ENCODE measurements around the gene ANKRD55. TPM values are rescaled to one million over a fixed set of nuclear protein-coding genes. Genes with fewer than 3 reads are reported as not detected.

Gene ANKRD55
- total and polyA plus RNA-seq, 2 of the 8 experiments (the other 6 are each of a cell fraction or from before 2014, with no cell fraction given): not detected

DNA sequence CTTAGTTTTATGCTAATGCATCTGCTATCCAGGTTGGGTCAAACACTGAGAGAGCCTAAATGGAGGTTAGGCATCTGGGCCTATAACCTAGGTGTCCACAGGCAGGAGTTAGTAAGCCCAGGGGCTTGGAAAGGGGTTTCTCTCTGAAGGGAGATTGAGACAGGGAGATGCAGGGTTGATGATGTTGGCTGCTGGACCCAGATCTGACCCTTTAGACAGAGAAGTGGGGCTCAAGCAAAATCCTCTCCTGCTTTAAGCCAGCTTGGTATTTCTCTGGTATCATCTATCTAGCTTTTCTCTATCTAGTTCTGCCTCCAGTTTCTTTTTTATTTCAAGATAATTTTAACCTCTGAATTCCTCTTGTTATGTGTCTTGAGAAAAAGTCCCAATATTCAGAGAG is 18.3 kb upstream of the ANKRD55 start:
- Histone ChIP-seq H2AK5ac (ENCODE audit: low read depth, low read length) (no peak overlapping the region), H4K5ac (ENCODE audit: insufficient read length, low read depth, low read length) (no peak overlapping the region), H3K27me3 (replicated peaks in 1 of 4; ENCODE audit: control insufficient read depth in 3 of 4, extremely low read depth in 1 of 4, insufficient read depth in 3 of 4, low read length in 3 of 4) (no peaks in the 10 kb centered on the region), H4K8ac (ENCODE audit: extremely low read depth, insufficient read depth, low read length) (no peak overlapping the region), H3K9ac (replicated peaks in 1 of 4; ENCODE audit: extremely low read depth in 1 of 4, low read depth in 3 of 4, low read length in 3 of 4) (no peak overlapping the region), H3K79me2 (ENCODE audit: control insufficient read depth in 1 of 2, insufficient read depth in 2 of 2, low read length in 2 of 2) (no peaks in the 10 kb centered on the region), H3K9me3 (ENCODE audit: insufficient read depth in 2 of 2, low read depth in 1 of 2, low read length in 1 of 2) (peaks cover 4 to 7% of the 10 kb centered on the region in 2 experiments; a peak in 2 of 4 replicates), H3K4me1 (replicated peaks in 1 of 4; ENCODE audit: control insufficient read depth in 3 of 4, insufficient read depth in 4 of 4, low read length in 3 of 4) (no peaks in the 10 kb centered on the region), H2BK20ac (ENCODE audit: low read length) (no peak overlapping the region), H4K20me1 (replicated peaks in 1 of 2; ENCODE audit: control insufficient read depth in 1 of 2, insufficient read depth in 2 of 2, low read length in 2 of 2) (no peaks in the 10 kb centered on the region), H2AFZ (ENCODE audit: low read length) (no peak overlapping the region), H2BK5ac (ENCODE audit: low read depth, low read length) (no peak overlapping the region), H3K18ac (ENCODE audit: extremely low read depth, low read length) (no peak overlapping the region), H2BK12ac (ENCODE audit: low read depth, low read length) (no peak overlapping the region), H3K36me3 (ENCODE audit: control insufficient read depth in 2 of 4, insufficient read depth in 4 of 4, low read length in 3 of 4) (no peaks in the 10 kb centered on the region), H2BK15ac (ENCODE audit: low read length) (no peak overlapping the region), H3K4me3 (ENCODE audit: extremely low read depth in 1 of 4, insufficient read depth in 2 of 4, low read depth in 3 of 4, low read length in 4 of 4) (no peak overlapping the region), H4K91ac (replicated peaks; ENCODE audit: insufficient read length, low read length) (no peak overlapping the region), H3K4ac (replicated peaks; ENCODE audit: insufficient read length, low read depth, low read length) (no peak overlapping the region), H3K79me1 (ENCODE audit: low read depth, low read length) (no peaks in the 10 kb centered on the region), H3K23me2 (ENCODE audit: low read depth, low read length) (no peaks in the 10 kb centered on the region), H3K27ac (ENCODE audit: low read depth, low read length) (no peak overlapping the region), H3K4me2 (ENCODE audit: insufficient read depth in 1 of 2, low read depth in 2 of 2, low read length in 2 of 2) (no peak overlapping the region), H3K56ac (replicated peaks; ENCODE audit: insufficient read length, low read depth, low read length) (no peak overlapping the region), H2BK120ac (replicated peaks; ENCODE audit: low read depth, low read length) (no peak overlapping the region), H3K14ac (ENCODE audit: insufficient read length) (no peak overlapping the region), H3K23ac (ENCODE audit: insufficient read length) (no peak overlapping the region)
- POLR2A ChIA-PET (ENCODE audit: partially characterized antibody): no interaction called here
- DNase-seq (ENCODE audit: low read depth in 1 of 2, low spot score in 2 of 2) (no peak), FAIRE-seq (no peak)
- CTCF ChIA-PET (ENCODE audit: partially characterized antibody): interaction anchor here (0.9 kb wide), 1 partner anchor 12 kb away, joined by 3 read pairs; no protein-coding TSS in a partner anchor
- no peak for TF ChIP-seq SP4 (IDR thresholded peaks at IDR 0.05; ENCODE audit: low read length)
- no peak for TF ChIP-seq SP2 (IDR thresholded peaks at IDR 0.05; ENCODE audit: low read length)
- TF ChIP-seq KDM4A (IDR thresholded peaks at IDR 0.05; ENCODE audit: low read depth, low read length, severe bottlenecking): no peak
- no peak for TF ChIP-seq CBX8 (IDR thresholded peaks at IDR 0.05; ENCODE audit: borderline replicate concordance, low read depth, low read length)
- TF ChIP-seq SIN3A (conservative IDR thresholded peaks at IDR 0.05 in 1 of 2, IDR thresholded peaks at IDR 0.05 in 1 of 2; ENCODE audit: low read depth in 1 of 2, low read length in 2 of 2): no peak
- TF ChIP-seq, protein P1, sequence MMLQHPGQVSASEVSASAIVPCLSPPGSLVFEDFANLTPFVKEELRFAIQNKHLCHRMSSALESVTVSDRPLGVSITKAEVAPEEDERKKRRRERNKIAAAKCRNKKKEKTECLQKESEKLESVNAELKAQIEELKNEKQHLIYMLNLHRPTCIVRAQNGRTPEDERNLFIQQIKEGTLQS (IDR thresholded peaks at IDR 0.05; ENCODE audit: insufficient read depth, low read depth, low read length): no peak
- TF ChIP-seq SRF (IDR thresholded peaks at IDR 0.05; ENCODE audit: low read depth, low read length): no peak
